GM19372 (cell line): Measurements from ENCODE around the gene SFSWAP.

Source experiments
- ATAC-seq: cut with Tn5 transposase; IDR thresholded peaks from one replicate; pipeline ENCODE4 v1.9.1; 2021; ENCODE audit warnings: mild to moderate bottlenecking, low read depth, moderate library complexity; ENCODE audit not compliant: unreplicated experiment

SFSWAP gene

GRCh38 chr12:131783915-131784541, 73.1 kb downstream of the SFSWAP start:
- ATAC-seq = no peak

GRCh38 chr12:131784909-131785762, 74.2 kb downstream of the SFSWAP start:
- no peak for ATAC-seq

- ATAC-seq = no peak
Observed at GRCh38 chr12:131785763-131786330, 75.0 kb downstream of the SFSWAP start.

- ATAC-seq = no peak
Observed at GRCh38 chr12:131786331-131786730, 75.4 kb downstream of the SFSWAP start.

- no peak for ATAC-seq
Observed at GRCh38 chr12:131787143-131787660, 76.3 kb downstream of the SFSWAP start.

GRCh38 chr12:131788070-131788469, 77.2 kb downstream of the SFSWAP start:
- ATAC-seq = no peak

- ATAC-seq = no peak
Observed at GRCh38 chr12:131789638-131790037, 78.7 kb downstream of the SFSWAP start.

- no peak for ATAC-seq
Observed at GRCh38 chr12:131793243-131794022, 82.5 kb downstream of the SFSWAP start.

- no peak for ATAC-seq
Observed at GRCh38 chr12:131794061-131794460, 83.2 kb downstream of the SFSWAP start.

GRCh38 chr12:131794573-131794972, 83.7 kb downstream of the SFSWAP start:
- no peak for ATAC-seq

- no peak for ATAC-seq
Observed at GRCh38 chr12:131795064-131795463, 84.2 kb downstream of the SFSWAP start.

- ATAC-seq = no peak
Observed at GRCh38 chr12:131795690-131796410, 85.0 kb downstream of the SFSWAP start.

GRCh38 chr12:131796411-131796736, 85.5 kb downstream of the SFSWAP start:
- ATAC-seq = no peak

- no peak for ATAC-seq
Observed at GRCh38 chr12:131796754-131797587, 86.1 kb downstream of the SFSWAP start.

- ATAC-seq = no peak
Observed at GRCh38 chr12:131797588-131797934, 86.7 kb downstream of the SFSWAP start.

GRCh38 chr12:131799195-131799594, 88.3 kb downstream of the SFSWAP start:
- ATAC-seq = no peak

GRCh38 chr12:131799828-131800593, 89.1 kb downstream of the SFSWAP start:
- ATAC-seq = no peak

- no peak for ATAC-seq
Observed at GRCh38 chr12:131800594-131801135, 89.8 kb downstream of the SFSWAP start.
